Heart right ventricle (tissue), 16 donors: ENCODE results near the gene KIF25. TPM values are rescaled to one million over a fixed set of nuclear protein-coding genes. Genes with fewer than 3 reads are reported as not detected.

Experiments used
- ATAC-seq, 8 donors: fragments of 200-7000 bp; cut with Tn5 transposase; one replicate each; pipeline ENCODE4 v1.9.1; 2020; ENCODE audit warnings: mild to moderate bottlenecking in 8 of 8, moderate library complexity in 8 of 8, moderate number of reproducible peaks in 1 of 8
- DNase-seq, 2 donors: peaks; one replicate each; pipeline ENCODE4 v3.0.0-alpha.2; 2020
- H3K27ac ChIP-seq, 10 donors: fragments of 200-600 bp; sonication (generic) in 2 of 10; one replicate each; pipeline versions ENCODE4 v1.5.0 to v1.8.0; 2020 to 2022; ENCODE audit warnings: mild to moderate bottlenecking in 3 of 10
- H3K27me3 ChIP-seq, 7 donors: fragments of 200-600 bp; one replicate each; pipeline ENCODE4 v1.8.0; 2021 to 2022; ENCODE audit warnings: mild to moderate bottlenecking in 2 of 7
- H3K36me3 ChIP-seq, 9 donors: fragments of 200-600 bp; sonication (generic) in 1 of 9; one replicate each; pipeline versions ENCODE4 v1.5.0 to v1.8.0; 2020 to 2022; ENCODE audit warnings: mild to moderate bottlenecking in 2 of 9
- H3K4me1 ChIP-seq, 9 donors: fragments of 200-600 bp; sonication (generic) in 1 of 9; one replicate each; pipeline versions ENCODE4 v1.5.0 to v1.8.0; 2020 to 2022; ENCODE audit warnings: mild to moderate bottlenecking in 4 of 9
- H3K4me3 ChIP-seq, 10 donors: fragments of 200-600 bp; sonication (generic) in 2 of 10; one replicate each; pipeline versions ENCODE4 v1.5.0 to v1.8.0; 2020 to 2022; ENCODE audit warnings: mild to moderate bottlenecking in 7 of 10, moderate library complexity in 2 of 10
- H3K9me3 ChIP-seq, 11 donors: fragments of 200-600 bp in 10 of 11; sonication (generic) in 2 of 11; one replicate each; pipeline versions ENCODE4 v1.5.0 to v1.8.0; 2013 to 2022; ENCODE audit warnings: mild to moderate bottlenecking in 2 of 11, control low read depth in 1 of 11, moderate library complexity in 1 of 11
- CTCF ChIP-seq, 9 donors: fragments of 200-600 bp; sonication (generic) in 2 of 9; IDR thresholded peaks; one replicate each; pipeline versions ENCODE4 v1.5.0 to v1.8.0; 2021 to 2022; ENCODE audit warnings: antibody characterized with exemption in 9 of 9, mild to moderate bottlenecking in 5 of 9, moderate library complexity in 1 of 9
- WGBS, 2 donors: extraction: QIAGEN DNeasy Blood & Tissue Kit; methylation state at CpG; one replicate each; pipeline ENCODE4 v1.1.7; 2013; ENCODE audit warnings: inconsistent platforms in 1 of 2; 5-methylcytosine and 5-hydroxymethylcytosine counted together
- intact Hi-C, 10 donors: fragments of 100-400 bp; cut with DNase I; formaldehyde crosslinking; loops; one replicate each; pipeline versions ENCODE4 v1.11.1 to v1.14.2; 2022
- polyA plus RNA-seq, 2 donors: library from polyadenylated mRNA; stranded (reverse); fragments of 200-250 nt; gene quantifications; one replicate each; pipeline ENCODE4 v1.2.3, GENCODE V29; 2013
- total RNA-seq, 10 donors: library from RNA; stranded (reverse); fragmentation: NEBNext Ultra II Directional in 3 of 10; extraction: Animal tissue kit (Norgen Biotek cat#: 25700) in 3 of 10; gene quantifications; one replicate each; pipeline versions ENCODE4 v1.2.1 to v1.2.4, GENCODE V29; 2021 to 2023
- donor health status: Arrhythmogenic right ventricular cardiomyopathy.
- donor health status: ischemic (EF 13 %, LVEDD 7.1; RV severe dilation, severe dysfunction).
- donor health status: healthy with polysubstance abuse.
- donor health status: DM: no; HTN: yes; CAD: no.
- donor health status: DM: no; HTN: no; CAD: no.
- donor health status: ischemic (EF 25% LVEDD 6.9; RV normal size, moderate dysfunction).
- donor health status: ischemic (EF 25% LVEDD 5.7; RV mildly dilated, moderate dysfunction).
- donor health status: healthy.
- donor health status: DM: yes; HTN: yes; CAD: no.
- donor health status: Ischemic cardiomyopathy.
- donor health status: ischemic (EF 35%, LVEDD 5.7; RV mildly dilated, moderate dysfunction).
- donor health status: nonischemic (EF 11% LVEDD 7.7; RV severe dilation, severe dysfunction).
- donor health status: DM: yes; HTN: yes; CAD: no.
- donor health status: PGD.
- donor health status: ischemic (EF 29% LVEDD 5.4; RV normal size, mild dysfunction).
- donor health status: nonischemic (EF 23%, LVEDD 6.1; RV moderate dilation, normal function).

The KIF25 gene
- total and polyA plus RNA-seq, 12 donors: 0.18 to 0.95 (median 0.39) TPM; not detected in 4

DNA sequence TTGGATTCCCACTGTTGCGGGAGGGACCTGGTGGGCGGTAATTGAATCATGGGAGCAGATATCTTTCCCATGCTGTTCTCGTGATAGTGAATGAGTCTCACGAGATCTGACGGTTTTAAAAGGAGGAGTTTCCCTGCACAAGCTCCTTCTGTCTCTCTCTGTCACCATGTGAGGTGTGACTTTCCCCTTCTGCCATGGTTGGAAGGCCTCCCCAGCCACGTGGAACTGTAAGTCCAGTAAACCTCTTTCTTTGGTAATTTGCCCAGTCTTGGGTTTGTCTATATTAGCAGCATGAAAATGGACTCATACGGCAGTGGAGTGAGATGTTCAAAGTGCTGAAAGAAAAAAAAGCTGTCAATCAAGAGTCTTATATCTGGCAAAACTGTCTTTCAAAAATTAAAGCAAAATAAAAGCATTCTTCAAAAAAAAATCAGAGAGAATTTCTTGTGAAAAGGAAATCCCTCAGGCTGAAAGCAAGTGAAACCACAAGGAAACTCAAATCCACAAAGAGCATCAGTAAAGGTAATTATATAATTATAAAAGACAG lies 15.5 kb upstream of the KIF25 start:
- Histone ChIP-seq H3K4me3 (no peak overlapping the region), H3K36me3 (no peaks in the 10 kb centered on the region), H3K27me3 (no peaks in the 10 kb centered on the region), H3K4me1 (peaks cover 0 to 7% (median 0%) of the 10 kb centered on the region in 9 donors), H3K27ac (no peak overlapping the region), H3K9me3 (no peaks in the 10 kb centered on the region)
- DNase-seq (no peak), ATAC-seq (no peak)
- WGBS, 2 donors: 80 to 83% methylated on average over 7 of the region's 7 CpGs
- intact Hi-C loops: no loop called here
- no peak for TF ChIP-seq CTCF (IDR thresholded peaks at IDR 0.05)

DNA sequence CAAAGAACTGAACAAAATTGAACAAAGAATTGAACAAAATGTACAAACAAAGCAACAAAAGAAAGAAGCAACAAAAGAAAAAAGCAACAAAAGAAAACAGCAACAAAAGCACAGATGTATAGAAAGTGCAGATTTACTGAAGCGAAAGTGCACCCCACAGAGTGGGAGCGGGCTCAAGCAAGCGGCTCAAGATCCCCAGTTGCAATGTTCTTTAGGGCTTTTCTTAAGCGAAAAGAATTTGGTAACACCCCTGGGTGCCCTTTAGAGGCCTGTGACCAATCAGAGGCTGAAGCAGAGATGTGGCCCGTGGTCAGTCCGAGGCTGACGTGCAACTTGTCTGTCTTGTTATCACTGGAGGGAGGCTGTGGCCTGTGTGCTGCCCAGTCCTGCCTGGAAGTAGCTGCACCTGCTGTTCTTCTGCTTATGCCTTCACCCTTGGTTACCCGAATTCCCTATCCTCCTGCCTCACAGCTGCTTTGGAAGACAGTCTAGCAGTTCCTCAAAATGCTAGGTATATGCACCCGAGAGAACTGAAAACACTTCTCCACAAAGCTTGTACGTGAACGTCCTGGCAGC lies 13.2 kb upstream of the KIF25 start:
- no peak overlapping the region for H3K4me3 ChIP-seq
- ATAC-seq: no peak
- no peaks in the 10 kb centered on the region for H3K27me3 ChIP-seq
- 91 to 93% methylated on average over 11 of the region's 11 CpGs for WGBS, 2 donors
- DNase-seq: no peak
- TF ChIP-seq CTCF (IDR thresholded peaks at IDR 0.05): no peak
- H3K36me3 ChIP-seq: no peaks in the 10 kb centered on the region
- no peak overlapping the region for H3K27ac ChIP-seq
- H3K9me3 ChIP-seq: no peaks in the 10 kb centered on the region
- intact Hi-C loops: no loop called here
- peaks cover 0 to 26% (median 0%) of the 10 kb centered on the region in 9 donors for H3K4me1 ChIP-seq

- Histone ChIP-seq H3K9me3 (no peaks in the 10 kb centered on the region), H3K27ac (no peak overlapping the region), H3K4me1 (peaks cover 0 to 26% (median 0%) of the 10 kb centered on the region in 9 donors), H3K27me3 (no peaks in the 10 kb centered on the region), H3K4me3 (no peak overlapping the region), H3K36me3 (no peaks in the 10 kb centered on the region)
- TF ChIP-seq CTCF (IDR thresholded peaks at IDR 0.05): no peak
- DNase-seq: no peak
- intact Hi-C loops: loop anchor here in 1 of 10 donors (5.0 kb wide), 1 partner anchor 47 kb away; no protein-coding TSS in a partner anchor
- WGBS, 2 donors: 90 to 98% methylated on average over 13 of the region's 13 CpGs
- no peak for ATAC-seq
Measured at GRCh38 chr6:167984876-167985604, 12.4 kb upstream of the KIF25 start.

DNA sequence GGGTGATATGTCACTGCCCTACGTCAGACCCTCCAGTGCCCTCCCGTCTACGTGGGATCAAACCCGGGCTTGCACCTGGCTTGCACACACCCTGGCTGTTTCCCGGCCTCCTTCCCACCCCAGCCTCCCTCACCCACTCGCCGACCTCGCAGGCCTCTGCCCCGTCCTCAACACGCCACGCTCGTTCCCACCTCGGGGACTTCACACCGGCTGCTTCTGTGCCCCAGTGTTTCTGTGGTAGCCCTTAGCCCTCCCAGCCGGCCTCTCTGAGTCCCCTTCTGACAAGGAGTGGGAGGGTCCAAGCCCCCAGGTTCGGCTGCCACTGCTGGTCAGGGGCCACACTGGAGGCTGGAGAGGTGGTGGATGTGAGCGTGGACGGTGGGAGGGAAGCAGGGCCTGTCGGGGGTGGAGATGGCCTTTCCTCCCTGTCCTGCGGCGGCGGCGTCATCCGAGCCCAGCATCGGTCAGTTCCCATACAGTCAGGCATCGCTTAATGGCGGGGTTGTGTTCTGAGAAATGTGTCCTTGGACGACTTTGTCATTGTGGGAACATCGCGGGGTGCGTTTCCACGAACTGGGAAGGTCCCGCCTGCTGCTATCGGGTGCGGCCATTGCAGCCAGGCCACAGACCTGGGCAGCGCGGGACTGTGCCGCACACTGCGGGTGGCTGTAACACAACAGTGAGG lies 11.4 kb upstream of the KIF25 start:
- H3K4me3 ChIP-seq: no peak overlapping the region
- intact Hi-C loops: loop anchor here in 1 of 10 donors (5.0 kb wide), 1 partner anchor 46 kb away; no protein-coding TSS in a partner anchor
- WGBS, 2 donors: 96 to 97% methylated on average over 39 of the region's 39 CpGs
- no peaks in the 10 kb centered on the region for H3K9me3 ChIP-seq
- ATAC-seq (no peak), DNase-seq (no peak)
- no peaks in the 10 kb centered on the region for H3K36me3 ChIP-seq
- no peak for TF ChIP-seq CTCF (IDR thresholded peaks at IDR 0.05)
- no peaks in the 10 kb centered on the region for H3K27me3 ChIP-seq
- H3K4me1 ChIP-seq: peaks cover 0 to 23% (median 0%) of the 10 kb centered on the region in 9 donors
- no peak overlapping the region for H3K27ac ChIP-seq
